ENCODE measurements around the gene AURKAIP1.

GRCh38 chr1:1388078-1388472 lies 13.1 kb upstream of the AURKAIP1 start:
- no peak for TF ChIP-seq POLR2AphosphoS5 (IDR thresholded peaks at IDR 0.05; ENCODE audit: low read depth, low read length)
- TF ChIP-seq SIN3A (IDR thresholded peaks at IDR 0.05; ENCODE audit: borderline replicate concordance, insufficient read depth, low read length): no peak

Data from PFSK-1 (cell line).